HG03139 (cell line): Measurements from ENCODE around the gene C1D.
"Not testable (repeated sequence)": the region's sequence is repeated elsewhere in the genome, so short reads cannot be mapped to it uniquely, and the experiment has no call there.

Experiments used
- ATAC-seq: cut with Tn5 transposase; IDR thresholded peaks from one replicate; pipeline ENCODE4 v1.9.1; 2021; ENCODE audit not compliant: unreplicated experiment

The C1D gene

GRCh38 chr2:68062680-68063387 is at the start of gene C1D:
Gene C1D (minus strand): TSS chr2:68063004. CDS start chr2:68047310, 15,694 bp downstream.
- ATAC-seq = peak; percentile 95

GRCh38 chr2:68110102-68110501 is 47.3 kb upstream of the C1D start:
- ATAC-seq = no peak

GRCh38 chr2:68108120-68108519 is 45.3 kb upstream of the C1D start:
- ATAC-seq = no peak

GRCh38 chr2:68107475-68107874 is 44.7 kb upstream of the C1D start:
- no peak for ATAC-seq

- no peak for ATAC-seq
These were observed 41.5 kb upstream of the C1D start for GRCh38 chr2:68104111-68104835.

GRCh38 chr2:68103709-68104055 is 40.9 kb upstream of the C1D start:
- no peak for ATAC-seq

GRCh38 chr2:68103030-68103708 is 40.4 kb upstream of the C1D start:
- ATAC-seq = no peak

GRCh38 chr2:68100189-68100588 is 37.4 kb upstream of the C1D start:
- ATAC-seq = no peak

GRCh38 chr2:68099260-68099659 is 36.5 kb upstream of the C1D start:
- ATAC-seq = no peak

GRCh38 chr2:68098291-68098797 is 35.5 kb upstream of the C1D start:
- no peak for ATAC-seq

GRCh38 chr2:68094111-68094510 is 31.3 kb upstream of the C1D start:
- no peak for ATAC-seq

GRCh38 chr2:68093634-68094033 is 30.8 kb upstream of the C1D start:
- no peak for ATAC-seq

- no peak for ATAC-seq
These were observed 28.7 kb upstream of the C1D start for GRCh38 chr2:68091439-68092034.

GRCh38 chr2:68089961-68090360 is 27.2 kb upstream of the C1D start:
- ATAC-seq = no peak

- no peak for ATAC-seq
These were observed 26.1 kb upstream of the C1D start for GRCh38 chr2:68088940-68089339.

GRCh38 chr2:68086166-68086565 is 23.4 kb upstream of the C1D start:
- no peak for ATAC-seq

- no peak for ATAC-seq
These were observed 20.5 kb upstream of the C1D start for GRCh38 chr2:68083346-68083745.

- ATAC-seq = no peak
These were observed 11.2 kb upstream of the C1D start for GRCh38 chr2:68074050-68074449.

GRCh38 chr2:68063797-68064646 is 1.2 kb upstream of the C1D start:
- ATAC-seq = not testable (repeated sequence)

GRCh38 chr2:68060652-68061051 is 2.2 kb downstream of the C1D start:
- no peak for ATAC-seq
